GM10248 (cell line): ENCODE measurements around the gene TGFBI.

Source experiments
- CTCF ChIA-PET: fragments of 300-600 bp; sonication (Branson Sonifier 250); formaldehyde crosslinking; extraction: SDS; loops from one replicate; lab custom pipeline; 2021; ENCODE audit warnings: antibody characterized with exemption; lab: Yijun Ruan, JAX
- POLR2A ChIA-PET: fragments of 350-650 bp; sonication (Branson Sonifier 250); formaldehyde crosslinking; extraction: SDS; loops from one replicate; lab custom pipeline; 2020; ENCODE audit warnings: antibody characterized with exemption; lab: Yijun Ruan, JAX
- DNase-seq: peaks from one replicate; pipeline ENCODE4 v3.0.0; 2012; ENCODE audit errors: extremely low spot score
- TF ChIP-seq, protein P1 (sequence below): IDR thresholded peaks from 2 replicates; pipeline ENCODE4 v1.5.1; 2012; ENCODE audit warnings: mild to moderate bottlenecking, low read depth; ENCODE audit errors: extremely low read depth, missing control alignments, control extremely low read depth

TGFBI gene

DNA sequence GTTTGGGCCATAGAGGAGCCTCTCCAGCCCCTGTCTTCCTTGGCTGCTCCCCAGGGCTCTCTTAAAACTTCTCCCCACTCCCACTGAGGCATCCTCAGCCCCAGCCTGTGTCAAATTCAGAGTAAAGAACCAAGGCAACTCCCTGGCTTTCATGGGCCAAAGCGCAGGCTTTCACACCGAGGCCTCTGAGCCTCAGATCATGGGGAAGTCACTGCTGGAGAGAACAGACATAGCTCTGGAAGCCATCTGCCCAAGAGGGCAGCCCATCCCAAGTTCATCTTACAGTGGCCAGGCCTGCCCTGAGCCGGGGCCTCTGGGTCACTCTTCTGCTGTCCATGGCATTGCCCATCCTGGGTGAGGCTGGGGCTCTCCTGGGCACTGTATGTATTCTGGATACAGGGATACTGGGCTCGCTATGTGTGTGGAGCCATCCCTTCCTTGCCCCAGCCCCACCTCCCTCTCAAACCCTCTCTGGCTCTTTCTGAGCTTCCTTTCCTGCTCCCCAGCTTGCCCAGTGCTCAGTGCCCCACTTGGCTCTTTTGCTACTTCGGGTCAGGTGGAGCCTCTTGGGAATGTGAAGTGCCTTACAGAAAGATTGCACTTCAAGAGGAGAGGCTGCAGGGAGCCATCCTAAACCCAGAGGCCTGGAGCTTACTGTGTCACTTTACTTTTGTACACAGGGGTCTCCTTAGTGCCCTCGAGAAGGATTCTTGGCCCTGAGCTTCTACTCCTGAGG, 33.0 kb downstream of the TGFBI start:
- POLR2A ChIA-PET: no interaction called here
- DNase-seq: no peak
- TF ChIP-seq, protein P1, sequence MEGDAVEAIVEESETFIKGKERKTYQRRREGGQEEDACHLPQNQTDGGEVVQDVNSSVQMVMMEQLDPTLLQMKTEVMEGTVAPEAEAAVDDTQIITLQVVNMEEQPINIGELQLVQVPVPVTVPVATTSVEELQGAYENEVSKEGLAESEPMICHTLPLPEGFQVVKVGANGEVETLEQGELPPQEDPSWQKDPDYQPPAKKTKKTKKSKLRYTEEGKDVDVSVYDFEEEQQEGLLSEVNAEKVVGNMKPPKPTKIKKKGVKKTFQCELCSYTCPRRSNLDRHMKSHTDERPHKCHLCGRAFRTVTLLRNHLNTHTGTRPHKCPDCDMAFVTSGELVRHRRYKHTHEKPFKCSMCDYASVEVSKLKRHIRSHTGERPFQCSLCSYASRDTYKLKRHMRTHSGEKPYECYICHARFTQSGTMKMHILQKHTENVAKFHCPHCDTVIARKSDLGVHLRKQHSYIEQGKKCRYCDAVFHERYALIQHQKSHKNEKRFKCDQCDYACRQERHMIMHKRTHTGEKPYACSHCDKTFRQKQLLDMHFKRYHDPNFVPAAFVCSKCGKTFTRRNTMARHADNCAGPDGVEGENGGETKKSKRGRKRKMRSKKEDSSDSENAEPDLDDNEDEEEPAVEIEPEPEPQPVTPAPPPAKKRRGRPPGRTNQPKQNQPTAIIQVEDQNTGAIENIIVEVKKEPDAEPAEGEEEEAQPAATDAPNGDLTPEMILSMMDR: no peak
- CTCF ChIA-PET: interaction anchor here (0.8 to 4.6 kb wide), 4 partner anchors 19 to 176 kb away, joined by 3 to 20 read pairs (median 4); no protein-coding TSS in a partner anchor

DNA sequence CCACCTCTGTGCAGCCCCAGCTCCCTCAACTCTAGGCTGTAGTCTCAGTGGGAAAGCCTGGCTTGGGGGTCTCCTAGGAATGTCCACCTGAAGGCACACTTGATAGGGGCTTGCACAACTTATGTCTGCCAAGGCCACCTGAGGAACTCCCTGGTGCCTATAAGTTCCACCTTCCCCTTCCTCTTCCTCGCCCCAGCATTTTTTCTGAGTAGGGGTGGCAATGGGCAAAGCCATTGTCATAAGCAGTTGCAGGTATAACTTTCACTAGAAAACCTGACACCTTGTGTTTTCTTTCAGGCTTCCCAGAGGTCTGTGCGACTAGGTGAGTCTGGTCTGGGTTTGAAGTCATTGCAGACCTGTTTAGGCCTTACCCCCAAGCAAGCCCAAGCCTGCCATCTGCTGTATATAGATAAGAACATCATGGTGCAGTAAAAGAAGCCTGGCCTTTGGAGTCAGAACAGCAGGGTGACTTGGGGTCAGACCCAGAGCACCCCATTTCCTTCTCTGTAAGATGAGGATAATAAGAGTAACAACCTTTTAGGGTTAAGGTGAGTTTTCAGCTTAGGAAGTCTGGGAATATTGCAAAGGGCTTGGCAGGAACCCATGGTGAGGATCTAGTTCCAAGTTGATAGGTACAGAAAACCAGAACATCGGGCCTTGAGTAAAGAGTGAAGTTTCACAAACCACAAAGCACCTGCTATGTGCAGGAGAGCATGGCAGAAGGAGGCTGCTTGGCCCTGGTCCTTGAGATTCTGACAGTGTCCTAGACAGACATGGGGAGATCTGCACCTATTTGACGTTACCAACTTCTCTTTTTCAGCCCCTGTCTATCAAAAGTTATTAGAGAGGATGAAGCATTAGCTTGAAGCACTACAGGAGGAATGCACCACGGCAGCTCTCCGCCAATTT, 33.8 kb downstream of the TGFBI start:
- DNase-seq: peak; percentile 28
- ChIA-PET CTCF (interaction anchor here (0.8 to 4.6 kb wide), 11 partner anchors 8 to 180 kb away, joined by 3 to 20 read pairs (median 3); no protein-coding TSS in a partner anchor), POLR2A (no interaction called here)
- TF ChIP-seq, protein P1: peak; percentile 26

DNA sequence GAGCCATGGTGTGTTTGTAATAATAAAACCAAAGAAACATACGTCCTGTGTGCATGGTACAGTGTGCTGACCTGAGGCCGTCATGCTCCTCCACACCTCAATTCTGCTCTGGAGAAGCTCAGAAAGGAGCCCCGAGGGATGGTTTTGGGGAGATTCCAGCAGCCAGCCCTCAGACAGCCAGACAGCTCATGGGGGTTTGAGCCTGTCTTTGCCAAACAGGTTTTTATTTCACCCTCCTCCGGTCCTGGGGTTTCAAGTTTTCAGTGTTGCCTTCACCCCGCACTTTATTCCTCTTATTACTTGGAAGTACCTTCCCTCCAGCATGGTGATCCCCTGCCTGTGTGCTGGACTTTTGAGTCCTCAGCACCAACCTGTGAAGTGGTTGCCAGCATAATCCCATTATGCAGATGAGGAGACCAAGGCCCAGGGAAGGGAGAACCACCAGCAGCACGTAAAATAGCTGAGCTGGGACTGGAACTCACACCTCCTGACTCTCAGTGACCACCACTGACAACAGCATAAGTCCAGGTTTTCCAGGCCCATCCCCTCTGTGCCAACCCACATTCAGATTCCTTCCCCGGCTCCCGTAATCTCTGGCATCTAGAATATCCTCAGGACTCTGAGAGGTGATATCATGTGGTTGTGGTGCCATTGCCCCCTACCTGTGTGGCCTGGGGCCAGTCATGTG, 35.1 kb downstream of the TGFBI start:
- ChIA-PET CTCF (interaction anchor here (0.8 to 4.6 kb wide), 9 partner anchors 9 to 179 kb away, joined by 3 to 20 read pairs (median 4); no protein-coding TSS in a partner anchor), POLR2A (no interaction called here)
- TF ChIP-seq, protein P1: no peak
- DNase-seq: no peak

DNA sequence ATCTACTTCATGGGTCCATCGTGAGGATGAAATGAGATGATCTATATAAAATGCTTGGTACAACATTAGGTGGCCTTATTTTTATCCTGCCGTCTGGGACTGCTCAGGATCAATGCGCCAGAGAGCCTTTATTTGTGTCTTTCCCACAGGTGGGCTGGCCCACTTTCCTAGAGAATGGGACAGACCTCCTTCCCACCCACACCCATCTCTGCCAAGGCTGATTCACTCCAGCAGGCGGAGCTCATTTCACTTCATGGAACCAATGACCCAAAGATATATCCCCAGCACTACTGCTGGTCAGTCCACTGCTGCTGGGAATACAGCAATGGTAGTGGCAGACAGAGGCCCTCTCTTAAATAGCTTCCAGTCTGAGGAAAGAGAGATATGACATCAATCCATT, 35.7 kb downstream of the TGFBI start:
- ChIA-PET CTCF (interaction anchor here (1.4 to 4.6 kb wide), 2 partner anchors 16 to 30 kb away, joined by 3 to 20 read pairs; no protein-coding TSS in a partner anchor), POLR2A (no interaction called here)
- no peak for DNase-seq
- TF ChIP-seq, protein P1: peak; percentile 7

DNA sequence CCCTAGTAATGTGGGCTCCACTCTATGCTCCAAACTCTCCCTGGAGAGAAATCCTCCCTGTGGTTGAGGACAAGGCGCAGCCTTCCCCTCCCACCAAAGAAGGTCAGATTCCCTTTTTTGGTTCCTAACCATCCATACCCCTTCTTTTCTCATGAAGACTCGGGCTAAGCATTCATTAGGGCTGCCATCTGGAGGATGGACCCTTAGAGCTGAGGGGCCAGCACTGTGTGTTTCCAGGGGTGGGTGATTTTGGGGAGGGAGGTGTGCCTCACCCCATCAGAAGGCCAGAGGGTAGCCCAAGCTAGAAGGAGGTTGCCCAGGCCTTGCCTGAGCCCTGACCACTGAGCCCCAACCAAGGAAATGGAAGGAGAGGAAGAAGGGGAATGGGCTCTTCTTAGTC, 36.8 kb downstream of the TGFBI start:
- TF ChIP-seq, protein P1: no peak
- CTCF ChIA-PET: interaction anchor here (0.7 to 1.8 kb wide), 3 partner anchors 10 to 29 kb away, joined by 3 to 5 read pairs (median 3); no protein-coding TSS in a partner anchor
- POLR2A ChIA-PET: no interaction called here
- DNase-seq: no peak
